ENCODE measurements around the gene CRADD.
"Not testable (repeated sequence)": the region's sequence is repeated elsewhere in the genome, so short reads cannot be mapped to it uniquely, and the experiment has no call there.

The CRADD gene

GRCh38 chr12:93862424-93862823 lies 185.2 kb downstream of the CRADD start:
- no peak for DNase-seq

GRCh38 chr12:93865751-93866150 lies 188.6 kb downstream of the CRADD start:
- DNase-seq = no peak

- no peak for DNase-seq
These were observed 191.6 kb downstream of the CRADD start for GRCh38 chr12:93868771-93869170.

- DNase-seq = no peak
These were observed 193.0 kb downstream of the CRADD start for GRCh38 chr12:93870020-93870795.

GRCh38 chr12:93871566-93871965 lies 194.4 kb downstream of the CRADD start:
- not testable (repeated sequence) for DNase-seq

GRCh38 chr12:93873561-93873960 lies 196.4 kb downstream of the CRADD start:
- no peak for DNase-seq

- DNase-seq = no peak
These were observed 198.0 kb downstream of the CRADD start for GRCh38 chr12:93875157-93875556.

GRCh38 chr12:93876360-93876759 lies 199.2 kb downstream of the CRADD start:
- DNase-seq = no peak

GRCh38 chr12:93877446-93877845 lies 200.3 kb downstream of the CRADD start:
- DNase-seq = no peak

- DNase-seq = no peak
These were observed 202.6 kb downstream of the CRADD start for GRCh38 chr12:93879476-93880421.

GRCh38 chr12:93880853-93881522 lies 203.8 kb downstream of the CRADD start:
- DNase-seq = no peak

- DNase-seq = no peak
These were observed 205.6 kb downstream of the CRADD start for GRCh38 chr12:93882763-93883162.

- DNase-seq = no peak
These were observed 206.4 kb downstream of the CRADD start for GRCh38 chr12:93883436-93884154.

- no peak for DNase-seq
These were observed 207.8 kb downstream of the CRADD start for GRCh38 chr12:93884794-93885460.

- DNase-seq = not testable (repeated sequence)
These were observed 208.9 kb downstream of the CRADD start for GRCh38 chr12:93885973-93886532.

- no peak for DNase-seq
These were observed 209.6 kb downstream of the CRADD start for GRCh38 chr12:93886533-93887511.

- no peak for DNase-seq
These were observed 211.8 kb downstream of the CRADD start for GRCh38 chr12:93888964-93889363.

GRCh38 chr12:93889516-93890212 lies 212.5 kb downstream of the CRADD start:
- DNase-seq = no peak
